ENCODE measurements around the gene EHD2.

Gene EHD2

DNA sequence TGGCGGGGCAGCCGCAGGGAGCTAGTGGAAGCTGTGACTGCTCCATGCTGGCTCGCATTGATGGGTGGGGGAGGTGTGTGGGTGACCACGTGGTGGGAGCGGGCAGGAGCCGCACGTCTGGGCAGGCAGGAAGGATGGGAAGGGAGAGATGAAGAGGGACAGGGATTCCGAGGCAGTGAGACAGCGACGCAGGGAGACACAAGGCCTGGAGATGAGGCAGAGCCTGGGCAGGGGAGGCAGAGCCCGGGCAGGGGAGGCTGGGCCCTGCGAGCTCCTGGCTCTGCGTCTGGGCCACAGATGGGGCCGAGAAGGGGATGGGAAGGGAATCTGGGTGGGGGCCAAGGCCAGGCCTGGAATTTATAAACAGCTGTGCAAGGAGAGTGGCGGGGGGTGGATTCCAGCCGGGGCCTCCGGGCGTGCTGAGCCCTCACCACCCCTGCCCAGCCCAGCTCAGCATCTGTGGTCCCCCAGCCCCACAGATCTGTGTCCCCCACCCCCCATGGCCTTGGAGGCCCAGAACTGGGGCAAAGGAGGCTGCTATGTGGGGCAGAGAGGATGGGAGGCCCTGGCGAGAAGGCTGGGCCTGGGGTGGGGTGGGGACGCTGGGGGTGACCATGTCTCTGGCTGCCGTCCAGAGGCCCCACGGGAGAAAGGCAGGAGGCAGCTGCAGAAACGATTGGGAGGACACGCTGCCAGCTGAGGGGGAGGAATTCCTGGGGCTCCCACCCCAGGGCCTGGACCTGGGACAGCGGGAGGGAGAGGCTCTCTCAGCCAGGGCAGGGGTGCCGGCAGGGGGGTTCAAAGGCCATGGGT is 6.0 kb downstream of the EHD2 start:
- H3K27me3 ChIP-seq (ENCODE audit: insufficient read depth, poor library complexity, severe bottlenecking) = no peaks in the 10 kb centered on the region
- no peak for DNase-seq (ENCODE audit: low read depth in 1 of 2, low spot score in 1 of 2)
- TF ChIP-seq POLR2AphosphoS5 (IDR thresholded peaks at IDR 0.05; ENCODE audit: low read depth) = no peak
- TF ChIP-seq, protein P1, sequence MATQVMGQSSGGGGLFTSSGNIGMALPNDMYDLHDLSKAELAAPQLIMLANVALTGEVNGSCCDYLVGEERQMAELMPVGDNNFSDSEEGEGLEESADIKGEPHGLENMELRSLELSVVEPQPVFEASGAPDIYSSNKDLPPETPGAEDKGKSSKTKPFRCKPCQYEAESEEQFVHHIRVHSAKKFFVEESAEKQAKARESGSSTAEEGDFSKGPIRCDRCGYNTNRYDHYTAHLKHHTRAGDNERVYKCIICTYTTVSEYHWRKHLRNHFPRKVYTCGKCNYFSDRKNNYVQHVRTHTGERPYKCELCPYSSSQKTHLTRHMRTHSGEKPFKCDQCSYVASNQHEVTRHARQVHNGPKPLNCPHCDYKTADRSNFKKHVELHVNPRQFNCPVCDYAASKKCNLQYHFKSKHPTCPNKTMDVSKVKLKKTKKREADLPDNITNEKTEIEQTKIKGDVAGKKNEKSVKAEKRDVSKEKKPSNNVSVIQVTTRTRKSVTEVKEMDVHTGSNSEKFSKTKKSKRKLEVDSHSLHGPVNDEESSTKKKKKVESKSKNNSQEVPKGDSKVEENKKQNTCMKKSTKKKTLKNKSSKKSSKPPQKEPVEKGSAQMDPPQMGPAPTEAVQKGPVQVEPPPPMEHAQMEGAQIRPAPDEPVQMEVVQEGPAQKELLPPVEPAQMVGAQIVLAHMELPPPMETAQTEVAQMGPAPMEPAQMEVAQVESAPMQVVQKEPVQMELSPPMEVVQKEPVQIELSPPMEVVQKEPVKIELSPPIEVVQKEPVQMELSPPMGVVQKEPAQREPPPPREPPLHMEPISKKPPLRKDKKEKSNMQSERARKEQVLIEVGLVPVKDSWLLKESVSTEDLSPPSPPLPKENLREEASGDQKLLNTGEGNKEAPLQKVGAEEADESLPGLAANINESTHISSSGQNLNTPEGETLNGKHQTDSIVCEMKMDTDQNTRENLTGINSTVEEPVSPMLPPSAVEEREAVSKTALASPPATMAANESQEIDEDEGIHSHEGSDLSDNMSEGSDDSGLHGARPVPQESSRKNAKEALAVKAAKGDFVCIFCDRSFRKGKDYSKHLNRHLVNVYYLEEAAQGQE (IDR thresholded peaks at IDR 0.05; ENCODE audit: insufficient replicate concordance, low read depth) = no peak
- TF ChIP-seq, protein P2, sequence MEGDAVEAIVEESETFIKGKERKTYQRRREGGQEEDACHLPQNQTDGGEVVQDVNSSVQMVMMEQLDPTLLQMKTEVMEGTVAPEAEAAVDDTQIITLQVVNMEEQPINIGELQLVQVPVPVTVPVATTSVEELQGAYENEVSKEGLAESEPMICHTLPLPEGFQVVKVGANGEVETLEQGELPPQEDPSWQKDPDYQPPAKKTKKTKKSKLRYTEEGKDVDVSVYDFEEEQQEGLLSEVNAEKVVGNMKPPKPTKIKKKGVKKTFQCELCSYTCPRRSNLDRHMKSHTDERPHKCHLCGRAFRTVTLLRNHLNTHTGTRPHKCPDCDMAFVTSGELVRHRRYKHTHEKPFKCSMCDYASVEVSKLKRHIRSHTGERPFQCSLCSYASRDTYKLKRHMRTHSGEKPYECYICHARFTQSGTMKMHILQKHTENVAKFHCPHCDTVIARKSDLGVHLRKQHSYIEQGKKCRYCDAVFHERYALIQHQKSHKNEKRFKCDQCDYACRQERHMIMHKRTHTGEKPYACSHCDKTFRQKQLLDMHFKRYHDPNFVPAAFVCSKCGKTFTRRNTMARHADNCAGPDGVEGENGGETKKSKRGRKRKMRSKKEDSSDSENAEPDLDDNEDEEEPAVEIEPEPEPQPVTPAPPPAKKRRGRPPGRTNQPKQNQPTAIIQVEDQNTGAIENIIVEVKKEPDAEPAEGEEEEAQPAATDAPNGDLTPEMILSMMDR (IDR thresholded peaks at IDR 0.05; ENCODE audit: insufficient read depth, low read length) = no peak
- no peak overlapping the region for H3K4me3 ChIP-seq (replicated peaks; ENCODE audit: insufficient read depth, low read length)
- H3K27ac ChIP-seq (replicated peaks) = no peak overlapping the region

DNA sequence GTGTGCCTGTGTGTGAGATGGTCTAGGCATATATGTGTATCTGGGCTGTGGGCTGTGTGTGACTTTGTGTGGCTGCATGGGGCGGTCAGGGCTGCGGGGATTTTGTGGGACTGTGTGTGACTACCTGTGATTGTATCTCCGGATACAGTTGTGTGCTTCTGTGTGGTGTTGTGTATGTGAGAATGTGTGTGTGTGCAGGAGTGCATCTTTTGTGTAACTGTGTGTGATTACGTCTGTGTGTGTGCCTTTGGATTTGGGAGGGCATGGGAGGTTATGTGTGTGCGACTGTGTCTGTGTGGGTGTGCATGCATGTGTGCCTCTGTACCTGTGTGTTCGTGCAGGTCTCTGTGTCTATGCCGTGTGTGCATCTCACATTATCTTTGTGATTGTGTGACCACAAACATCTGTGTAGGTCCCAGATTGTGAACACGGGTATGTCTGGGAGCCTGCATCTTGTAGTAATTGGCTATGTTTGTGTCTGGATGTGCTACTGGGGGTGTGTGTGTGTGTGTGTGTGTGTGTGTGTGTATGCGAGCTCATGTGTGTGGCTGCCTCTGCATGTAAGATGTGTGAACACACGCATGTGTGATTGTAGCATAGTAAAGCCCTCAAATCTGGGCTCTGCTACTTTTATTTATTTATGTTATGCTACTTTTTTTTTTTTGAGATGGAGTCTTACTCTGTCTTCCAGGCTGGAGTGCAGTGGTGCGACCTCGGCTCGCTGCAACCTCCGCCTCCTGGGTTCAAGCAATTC is 7.6 kb downstream of the EHD2 start:
- TF ChIP-seq, protein P2 (IDR thresholded peaks at IDR 0.05; ENCODE audit: insufficient read depth, low read length) = no peak
- TF ChIP-seq GABPA (IDR thresholded peaks at IDR 0.05; ENCODE audit: low read depth) (no peak), SPI1 (IDR thresholded peaks at IDR 0.05; ENCODE audit: borderline replicate concordance, low read depth) (no peak), POLR2AphosphoS5 (IDR thresholded peaks at IDR 0.05; ENCODE audit: low read depth) (no peak)
- TF ChIP-seq, protein P1 (IDR thresholded peaks at IDR 0.05; ENCODE audit: insufficient replicate concordance, low read depth) = no peak
- no peak for DNase-seq (ENCODE audit: low read depth in 1 of 2, low spot score in 1 of 2)
- H3K27me3 ChIP-seq (ENCODE audit: insufficient read depth, poor library complexity, severe bottlenecking) = no peaks in the 10 kb centered on the region
- no peak overlapping the region for H3K27ac ChIP-seq (replicated peaks)
- no peak overlapping the region for H3K4me3 ChIP-seq (replicated peaks; ENCODE audit: insufficient read depth, low read length)

DNA sequence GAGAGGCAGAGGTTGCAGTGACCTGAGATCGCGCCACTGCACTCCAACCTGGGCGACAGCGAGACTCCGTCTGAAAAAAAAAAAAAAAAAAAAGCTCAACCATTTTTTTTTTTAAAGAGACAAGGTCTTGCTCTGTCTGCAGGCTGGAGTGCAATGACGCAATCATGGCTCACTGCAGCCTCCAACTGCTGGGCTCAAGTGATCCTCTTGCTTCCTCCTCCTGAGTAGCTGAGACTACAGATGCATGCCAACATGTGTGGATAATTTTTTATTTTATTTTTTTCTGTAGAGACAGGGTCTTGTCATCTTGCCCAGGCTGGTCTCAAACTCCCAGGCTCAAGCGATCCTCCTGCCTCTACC is 10.3 kb downstream of the EHD2 start:
- H3K27ac ChIP-seq (replicated peaks) = peak overlapping the region; percentile 28; the same call in 1 of the 2 replicates
- no peaks in the 10 kb centered on the region for H3K27me3 ChIP-seq (ENCODE audit: insufficient read depth, poor library complexity, severe bottlenecking)
- peak overlapping the region; percentile 11 for H3K4me3 ChIP-seq (replicated peaks; ENCODE audit: insufficient read depth, low read length)
- peak; percentile 81 to 92 for DNase-seq (ENCODE audit: low read depth in 1 of 2, low spot score in 1 of 2)
- no peak for TF ChIP-seq SPI1 (IDR thresholded peaks at IDR 0.05; ENCODE audit: borderline replicate concordance, low read depth)
- TF ChIP-seq, protein P2 (IDR thresholded peaks at IDR 0.05; ENCODE audit: insufficient read depth, low read length) = no peak
- TF ChIP-seq, protein P1 (IDR thresholded peaks at IDR 0.05; ENCODE audit: insufficient replicate concordance, low read depth) = no peak
- TF ChIP-seq POLR2AphosphoS5 (IDR thresholded peaks at IDR 0.05; ENCODE audit: low read depth) = no peak
- no peak for TF ChIP-seq GABPA (IDR thresholded peaks at IDR 0.05; ENCODE audit: low read depth)

All from HL-60 (cell line).